GM15510 (cell line): Measurements from ENCODE around the gene ORMDL1.

Experiments
- POLR2A ChIP-seq: IDR thresholded peaks from 3 replicates; pipeline ENCODE4 v1.6.1; 2011; ENCODE audit warnings: borderline replicate concordance; ENCODE audit not compliant: insufficient read length; ENCODE audit errors: extremely low read depth

Gene ORMDL1

GRCh38 chr2:189798312-189799029 lies 14.3 kb upstream of the ORMDL1 start:
- TF ChIP-seq POLR2A = no peak

- TF ChIP-seq POLR2A = no peak
Observed at GRCh38 chr2:189797902-189798301, 13.8 kb upstream of the ORMDL1 start.

- no peak for TF ChIP-seq POLR2A
Observed at GRCh38 chr2:189794310-189794709, 10.2 kb upstream of the ORMDL1 start.

GRCh38 chr2:189791338-189792042 lies 7.4 kb upstream of the ORMDL1 start:
- TF ChIP-seq POLR2A = no peak

GRCh38 chr2:189783451-189783926 lies 650 bp downstream of the ORMDL1 start:
- no peak for TF ChIP-seq POLR2A

GRCh38 chr2:189782221-189782671 lies 1.9 kb downstream of the ORMDL1 start:
- no peak for TF ChIP-seq POLR2A

- TF ChIP-seq POLR2A = no peak
Observed at GRCh38 chr2:189772212-189772611, 11.9 kb downstream of the ORMDL1 start.

GRCh38 chr2:189770590-189771322 lies 13.4 kb downstream of the ORMDL1 start:
- TF ChIP-seq POLR2A = no peak

- no peak for TF ChIP-seq POLR2A
Observed at GRCh38 chr2:189763908-189764661, 20.1 kb downstream of the ORMDL1 start.

- peak; percentile 67 for TF ChIP-seq POLR2A
Observed at GRCh38 chr2:189762551-189763298, 21.4 kb downstream of the ORMDL1 start, which contains the start of gene OSGEPL1. OSGEPL1 (minus strand) TSS chr2:189762792; CDS start chr2:189761640, 1,152 bp downstream.

GRCh38 chr2:189762229-189762550 lies 21.9 kb downstream of the ORMDL1 start:
- TF ChIP-seq POLR2A = no peak

- TF ChIP-seq POLR2A = no peak
Observed at GRCh38 chr2:189756311-189756952, 27.7 kb downstream of the ORMDL1 start.

- no peak for TF ChIP-seq POLR2A
Observed at GRCh38 chr2:189751080-189751658, 33.0 kb downstream of the ORMDL1 start.
